ENCODE data around the gene TNFRSF18. TPM values are rescaled to one million over a fixed set of nuclear protein-coding genes. Genes with fewer than 3 reads are reported as not detected.

Gene TNFRSF18
- total RNA-seq (2021) (0.83 to 1.2 TPM (median 1.1 TPM) in 3 replicates), Bru-seq, nascent RNA (percentile 10 among the genes with signal in this experiment)
- long read RNA-seq, experiment 1, partial matches to known transcripts = 0 of 2 reads
- long read RNA-seq, experiment 1, other reads (novel, unspliced or antisense) = 0 of 2 reads
- long read RNA-seq, experiment 2, partial matches to known transcripts = 0 of 2 reads
- long read RNA-seq, experiment 2, other reads (novel, unspliced or antisense) = 0 of 2 reads
- long read RNA-seq, experiment 3 = 0 reads

DNA sequence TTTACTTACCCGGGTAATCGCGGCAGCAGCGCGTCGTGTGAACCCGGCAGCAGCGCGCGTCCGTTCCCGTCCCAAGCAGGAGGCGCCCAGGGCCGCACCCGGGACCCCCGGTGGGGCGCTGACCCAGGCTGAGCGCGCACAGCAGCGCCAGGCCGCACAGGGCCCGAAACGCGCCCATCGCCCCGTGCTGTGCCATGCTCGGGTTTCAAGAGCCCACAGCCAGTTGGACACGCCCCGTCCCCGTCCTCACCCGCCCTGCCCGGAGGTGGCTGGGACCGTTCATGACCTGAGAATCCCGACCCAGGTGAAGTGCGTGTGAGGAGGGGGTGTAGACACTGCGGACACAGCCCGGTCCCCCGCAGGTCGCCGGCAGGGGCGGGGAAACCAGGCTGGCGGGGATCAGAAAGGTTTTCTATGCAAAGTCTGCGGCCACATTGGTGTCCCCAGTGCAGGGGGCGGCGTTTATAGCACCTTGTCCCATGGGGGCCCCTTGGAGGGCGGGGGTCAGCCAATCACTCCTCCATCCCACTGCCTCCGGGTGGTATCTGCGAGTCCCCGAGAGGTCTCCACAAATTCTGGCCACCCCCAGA is at the start of gene TNFRSF18:
TSS of gene TNFRSF18 (minus strand) at position 217 of the 590 bp plus-strand sequence. CDS start at position 196, 21 bp downstream.
- peaks cover 4% of the 10 kb centered on the region for H3K27me3 Mint-ChIP-seq (ENCODE audit: low read depth)
- H3K27ac Mint-ChIP-seq = no peak within 1 kb of the TSS

GRCh38 chr1:1255611-1256010 is 49.2 kb upstream of the TNFRSF18 start:
- ATAC-seq = no peak
- ChIA-PET POLR2A (no interaction called here), CTCF (no interaction called here)
- no peak for DNase-seq (ENCODE audit: low spot score)
- no peaks in the 10 kb centered on the region for H3K27me3 Mint-ChIP-seq (ENCODE audit: low read depth)
- H3K36me3 Mint-ChIP-seq = peaks cover 54% of the 10 kb centered on the region
- H3K4me1 Mint-ChIP-seq = peaks cover 15% of the 10 kb centered on the region
- H3K9me3 Mint-ChIP-seq = no peaks in the 10 kb centered on the region
- no peak overlapping the region for H3K27ac Mint-ChIP-seq
- H3K4me3 Mint-ChIP-seq = no peak overlapping the region
- TF ChIP-seq ZNF232 (CRISPR knock-in tag; IDR thresholded peaks at IDR 0.05) = no peak

More for the DNA sequence above, at the start of gene TNFRSF18:
- H3K4me1 Mint-ChIP-seq = no peaks in the 10 kb centered on the region
- CTCF ChIA-PET = interaction anchor here (1.1 to 3.1 kb wide), 5 partner anchors 32 to 90 kb away, joined by 4 to 17 read pairs (median 9); partner anchors contain the start of genes C1orf159 and TTLL10
- DNase-seq (ENCODE audit: low spot score) = peak; percentile 57
- TF ChIP-seq SP1 (CRISPR knock-in tag; conservative IDR thresholded peaks at IDR 0.05) (0 out of 2 replicates have a peak, but pooled peaks have one; percentile 23), USF2 (CRISPR knock-in tag; IDR thresholded peaks at IDR 0.05) (no peak)
- no peaks in the 10 kb centered on the region for H3K36me3 Mint-ChIP-seq
- H3K9me3 Mint-ChIP-seq = no peaks in the 10 kb centered on the region
- H3K4me3 Mint-ChIP-seq = peak within 1 kb of the TSS; percentile 40
- peak; percentile 56 for ATAC-seq
- POLR2A ChIA-PET = interaction anchor here (1.0 kb wide), 1 partner anchor 33 kb away, joined by 3 read pairs; the partner anchor contains the start of gene TTLL10

GRCh38 chr1:1255078-1255477 is 48.7 kb upstream of the TNFRSF18 start:
- TF ChIP-seq NR1H2 (CRISPR knock-in tag; IDR thresholded peaks at IDR 0.05) (no peak), ESRRA (CRISPR knock-in tag; IDR thresholded peaks at IDR 0.05; ENCODE audit: borderline replicate concordance) (no peak), ZNF138 (CRISPR knock-in tag; conservative IDR thresholded peaks at IDR 0.05) (no peak), MXD4 (CRISPR knock-in tag; IDR thresholded peaks at IDR 0.05; ENCODE audit: borderline replicate concordance) (no peak), JAZF1 (CRISPR knock-in tag; IDR thresholded peaks at IDR 0.05) (no peak)
- no peak for ATAC-seq
- no peaks in the 10 kb centered on the region for H3K9me3 Mint-ChIP-seq
- H3K27ac Mint-ChIP-seq = no peak overlapping the region
- peaks cover 15% of the 10 kb centered on the region for H3K4me1 Mint-ChIP-seq
- DNase-seq (ENCODE audit: low spot score) = no peak
- no peak overlapping the region for H3K4me3 Mint-ChIP-seq
- peaks cover 50% of the 10 kb centered on the region for H3K36me3 Mint-ChIP-seq
- H3K27me3 Mint-ChIP-seq (ENCODE audit: low read depth) = no peaks in the 10 kb centered on the region
- ChIA-PET CTCF (no interaction called here), POLR2A (no interaction called here)

GRCh38 chr1:1254667-1254998 is 48.2 kb upstream of the TNFRSF18 start:
- CTCF ChIA-PET = no interaction called here
- Mint-ChIP-seq H3K36me3 (peaks cover 46% of the 10 kb centered on the region), H3K27me3 (ENCODE audit: low read depth) (no peaks in the 10 kb centered on the region), H3K9me3 (no peaks in the 10 kb centered on the region), H3K27ac (no peak overlapping the region), H3K4me3 (no peak overlapping the region), H3K4me1 (peaks cover 12% of the 10 kb centered on the region)
- ATAC-seq (no peak), DNase-seq (ENCODE audit: low spot score) (no peak)
- TF ChIP-seq ERG (CRISPR knock-in tag; IDR thresholded peaks at IDR 0.05) (no peak), CBFB (CRISPR knock-in tag; IDR thresholded peaks at IDR 0.05; ENCODE audit: low read depth) (no peak), HMGA2 (CRISPR knock-in tag; IDR thresholded peaks at IDR 0.05) (no peak), MXD4 (CRISPR knock-in tag; IDR thresholded peaks at IDR 0.05; ENCODE audit: borderline replicate concordance) (no peak), JUN (CRISPR knock-in tag; IDR thresholded peaks at IDR 0.05) (no peak), GRHL2 (CRISPR knock-in tag; IDR thresholded peaks at IDR 0.05; ENCODE audit: insufficient replicate concordance, severe bottlenecking) (no peak), ZNF263 (CRISPR knock-in tag; IDR thresholded peaks at IDR 0.05; ENCODE audit: low read depth) (no peak), ZNF219 (CRISPR knock-in tag; IDR thresholded peaks at IDR 0.05; ENCODE audit: borderline replicate concordance) (no peak), ZNF423 (CRISPR knock-in tag; IDR thresholded peaks at IDR 0.05) (no peak), ZNF396 (CRISPR knock-in tag; IDR thresholded peaks at IDR 0.05; ENCODE audit: borderline replicate concordance) (no peak), RELA (CRISPR knock-in tag; IDR thresholded peaks at IDR 0.05; ENCODE audit: borderline replicate concordance) (no peak), NFYB (CRISPR knock-in tag; conservative IDR thresholded peaks at IDR 0.05; ENCODE audit: low read depth) (no peak), TP53 (CRISPR knock-in tag; IDR thresholded peaks at IDR 0.05) (no peak), CREM (CRISPR knock-in tag; IDR thresholded peaks at IDR 0.05) (no peak)
- TF ChIP-seq, protein P1, sequence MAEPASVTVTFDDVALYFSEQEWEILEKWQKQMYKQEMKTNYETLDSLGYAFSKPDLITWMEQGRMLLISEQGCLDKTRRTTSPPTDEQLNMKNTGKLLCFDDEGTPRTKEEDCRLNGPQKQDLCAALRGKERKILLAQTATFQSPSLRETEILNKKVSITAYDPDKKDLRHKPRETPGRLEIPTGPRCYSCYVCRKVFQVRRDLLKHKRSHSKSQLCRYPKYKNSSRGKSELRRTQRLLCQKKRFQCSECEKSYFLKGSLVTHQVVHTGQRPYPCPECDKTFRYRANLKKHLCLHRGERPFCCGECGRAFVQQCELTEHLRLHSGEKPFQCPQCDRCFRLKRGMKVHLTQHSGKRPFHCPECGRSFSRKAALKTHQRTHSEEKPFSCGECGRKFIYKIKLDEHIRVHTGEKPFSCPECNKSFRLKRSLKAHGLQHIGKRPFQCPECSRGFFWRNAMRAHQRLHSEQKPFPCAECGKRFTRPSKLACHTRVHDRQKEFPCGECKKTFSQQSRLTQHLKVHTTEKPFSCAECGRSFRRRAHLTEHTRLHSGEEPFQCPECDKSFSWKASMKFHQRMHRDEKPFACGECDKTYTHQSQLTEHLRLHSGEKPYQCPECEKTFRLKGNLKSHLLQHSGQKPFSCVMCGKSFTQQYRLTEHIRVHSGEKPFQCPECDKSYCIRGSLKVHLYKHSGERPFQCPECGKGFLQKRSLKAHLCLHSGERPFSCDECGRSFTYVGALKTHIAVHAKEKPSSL (CRISPR knock-in tag; conservative IDR thresholded peaks at IDR 0.05) = no peak
- POLR2A ChIA-PET = no interaction called here
